Bone marrow (tissue), 2 donors: ENCODE results near the gene KRT40.
"Not testable (repeated sequence)": the region's sequence is repeated elsewhere in the genome, so short reads cannot be mapped to it uniquely, and the experiment has no call there.

Source experiments
- DNase-seq, 2 donors: peaks; one replicate each; lab custom pipeline; 2025; lab: John Stamatoyannopoulos, UW

KRT40 gene

GRCh38 chr17:40984226-40984625 is at the start of gene KRT40:
Gene KRT40, minus strand, starts transcription at chr17:40984326. Its CDS starts 53 bp downstream, at chr17:40984273.
- no peak for DNase-seq

GRCh38 chr17:41029633-41030245 is 45.6 kb upstream of the KRT40 start, which contains the start of gene KRTAP1-4:
Gene KRTAP1-4, minus strand, starts transcription at chr17:41030195. Its CDS starts 117 bp downstream, at chr17:41030078.
- DNase-seq, result no peak

GRCh38 chr17:41026715-41027471 is 42.8 kb upstream of the KRT40 start, which contains the start of gene KRTAP1-5:
Gene KRTAP1-5, minus strand, starts transcription at chr17:41027208. Its CDS starts 53 bp downstream, at chr17:41027155.
- DNase-seq, result no peak

- no peak for DNase-seq
Measured at GRCh38 chr17:41024697-41025096, 40.6 kb upstream of the KRT40 start.

GRCh38 chr17:41020336-41020735 is 36.2 kb upstream of the KRT40 start:
- DNase-seq, result no peak

- no peak for DNase-seq
Measured at GRCh38 chr17:41019415-41019814, 35.3 kb upstream of the KRT40 start.

- DNase-seq, result no peak
Measured at GRCh38 chr17:41018541-41018940, 34.4 kb upstream of the KRT40 start.

GRCh38 chr17:41016578-41017215 is 32.6 kb upstream of the KRT40 start:
- DNase-seq, result no peak

- DNase-seq, result no peak
Measured at GRCh38 chr17:41015454-41015853, 31.3 kb upstream of the KRT40 start.

GRCh38 chr17:41013606-41014005 is 29.5 kb upstream of the KRT40 start:
- DNase-seq, result no peak

- DNase-seq, result no peak
Measured at GRCh38 chr17:41013181-41013580, 29.1 kb upstream of the KRT40 start.

- DNase-seq, result no peak
Measured at GRCh38 chr17:41012326-41013120, 28.4 kb upstream of the KRT40 start.

GRCh38 chr17:41010441-41010840 is 26.3 kb upstream of the KRT40 start:
- no peak for DNase-seq

- no peak for DNase-seq
Measured at GRCh38 chr17:41009936-41010335, 25.8 kb upstream of the KRT40 start.

- DNase-seq, result no peak
Measured at GRCh38 chr17:41009301-41009760, 25.2 kb upstream of the KRT40 start.

GRCh38 chr17:41008811-41009210 is 24.7 kb upstream of the KRT40 start, which contains the start of gene KRTAP3-1:
Gene KRTAP3-1, minus strand, starts transcription at chr17:41009128. Its CDS starts 54 bp downstream, at chr17:41009074.
- no peak for DNase-seq

GRCh38 chr17:41004397-41004796 is 20.3 kb upstream of the KRT40 start:
- no peak for DNase-seq

- no peak for DNase-seq
Measured at GRCh38 chr17:41003926-41004325, 19.8 kb upstream of the KRT40 start.

GRCh38 chr17:41002814-41003213 is 18.7 kb upstream of the KRT40 start:
- DNase-seq, result no peak

- DNase-seq, result no peak
Measured at GRCh38 chr17:41001795-41002194, 17.7 kb upstream of the KRT40 start.

- DNase-seq, result not testable (repeated sequence)
Measured at GRCh38 chr17:40999563-40999962, 15.4 kb upstream of the KRT40 start, which contains the start of gene KRTAP3-2. Gene KRTAP3-2, minus strand, starts transcription at chr17:40999906. Its CDS starts 53 bp downstream, at chr17:40999853.

GRCh38 chr17:40997361-40997760 is 13.2 kb upstream of the KRT40 start:
- DNase-seq, result no peak
